HCT116 (cell line): ENCODE data around the gene PSMG3.

Source experiments
- ATF3 ChIP-seq: IDR thresholded peaks from 2 replicates; pipeline ENCODE4 v1.6.1; 2012
- EZH2 ChIP-seq: fragments of 200-600 bp; sonication (generic); IDR thresholded peaks from 2 replicates; pipeline ENCODE4 v1.6.1; 2017; ENCODE audit warnings: antibody characterized with exemption, mixed run types
- EZH2phosphoT487 ChIP-seq: fragments of 200-600 bp; IDR thresholded peaks from 2 replicates; pipeline ENCODE4 v1.6.1; 2018; ENCODE audit warnings: antibody characterized with exemption, borderline replicate concordance
- POLR2A ChIP-seq: IDR thresholded peaks from 2 replicates; pipeline ENCODE4 v1.7.0; 2011; ENCODE audit warnings: borderline replicate concordance; ENCODE audit not compliant: insufficient read depth, insufficient read length; ENCODE audit errors: extremely low read depth
- POLR2AphosphoS5 ChIP-seq: IDR thresholded peaks from 2 replicates; pipeline ENCODE4 v1.6.1; 2011; ENCODE audit warnings: mild to moderate bottlenecking, low read depth, low read length, moderate library complexity
- RAD21 ChIP-seq: IDR thresholded peaks from 2 replicates; pipeline ENCODE4 v1.6.1; 2012; ENCODE audit warnings: low read depth, mild to moderate bottlenecking
- SIN3A ChIP-seq: IDR thresholded peaks from 2 replicates; pipeline ENCODE4 v1.6.1; 2012; ENCODE audit warnings: low read depth
- SP1 ChIP-seq: IDR thresholded peaks from 2 replicates; pipeline ENCODE4 v1.6.1; 2012; ENCODE audit warnings: low read depth
- ZFX ChIP-seq: fragments of 450-650 bp; IDR thresholded peaks from 2 replicates; pipeline ENCODE4 v1.6.1; 2017
- ZNF274 ChIP-seq: fragments of 200-500 bp; sonication (Bioruptor generic); IDR thresholded peaks from 2 replicates; pipeline ENCODE4 v1.6.1; 2014; ENCODE audit warnings: mild to moderate bottlenecking, low read depth, low read length, inconsistent platforms
- TF ChIP-seq, protein P1 (sequence below), 3 experiments: fragments of 200-600 bp in 1 of 3; sonication (generic) in 1 of 3; IDR thresholded peaks in 2 of 3; conservative IDR thresholded peaks in 1 of 3; 2 replicates each; pipeline ENCODE4 v1.5.1; 2012 to 2017; ENCODE audit warnings: low read depth in 2 of 3, low read length in 2 of 3, antibody characterized with exemption in 1 of 3, borderline replicate concordance in 1 of 3, control low read depth in 1 of 3, mild to moderate bottlenecking in 1 of 3, mixed read lengths in 1 of 3, mixed run types in 1 of 3, moderate library complexity in 1 of 3; ENCODE audit not compliant: insufficient read depth in 1 of 3
- TF ChIP-seq, protein P2 (sequence below): IDR thresholded peaks from 2 replicates; pipeline ENCODE4 v1.6.1; 2012; ENCODE audit warnings: low read depth
- TF ChIP-seq, protein P3 (sequence below): IDR thresholded peaks from 2 replicates; pipeline ENCODE4 v1.6.1; 2012

GRCh38 chr7:1593091-1593866 is 23.4 kb upstream of the PSMG3 start:
- TF ChIP-seq, protein P1, sequence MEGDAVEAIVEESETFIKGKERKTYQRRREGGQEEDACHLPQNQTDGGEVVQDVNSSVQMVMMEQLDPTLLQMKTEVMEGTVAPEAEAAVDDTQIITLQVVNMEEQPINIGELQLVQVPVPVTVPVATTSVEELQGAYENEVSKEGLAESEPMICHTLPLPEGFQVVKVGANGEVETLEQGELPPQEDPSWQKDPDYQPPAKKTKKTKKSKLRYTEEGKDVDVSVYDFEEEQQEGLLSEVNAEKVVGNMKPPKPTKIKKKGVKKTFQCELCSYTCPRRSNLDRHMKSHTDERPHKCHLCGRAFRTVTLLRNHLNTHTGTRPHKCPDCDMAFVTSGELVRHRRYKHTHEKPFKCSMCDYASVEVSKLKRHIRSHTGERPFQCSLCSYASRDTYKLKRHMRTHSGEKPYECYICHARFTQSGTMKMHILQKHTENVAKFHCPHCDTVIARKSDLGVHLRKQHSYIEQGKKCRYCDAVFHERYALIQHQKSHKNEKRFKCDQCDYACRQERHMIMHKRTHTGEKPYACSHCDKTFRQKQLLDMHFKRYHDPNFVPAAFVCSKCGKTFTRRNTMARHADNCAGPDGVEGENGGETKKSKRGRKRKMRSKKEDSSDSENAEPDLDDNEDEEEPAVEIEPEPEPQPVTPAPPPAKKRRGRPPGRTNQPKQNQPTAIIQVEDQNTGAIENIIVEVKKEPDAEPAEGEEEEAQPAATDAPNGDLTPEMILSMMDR (IDR thresholded peaks at IDR 0.05 in 2 of 3, conservative IDR thresholded peaks at IDR 0.05 in 1 of 3; ENCODE audit: borderline replicate concordance in 1 of 3, insufficient read depth in 1 of 3, low read depth in 2 of 3, low read length in 2 of 3) = peak; percentile 24 to 60 (median 44); a peak in 5 of 6 replicates
- TF ChIP-seq POLR2AphosphoS5 (no peak), SP1 (no peak), EZH2 (no peak), RAD21 (no peak; the same call in 1 of the 2 replicates), ZFX (no peak), EZH2phosphoT487 (no peak), ATF3 (no peak), POLR2A (no peak), ZNF274 (no peak), SIN3A (no peak)
- TF ChIP-seq, protein P2, sequence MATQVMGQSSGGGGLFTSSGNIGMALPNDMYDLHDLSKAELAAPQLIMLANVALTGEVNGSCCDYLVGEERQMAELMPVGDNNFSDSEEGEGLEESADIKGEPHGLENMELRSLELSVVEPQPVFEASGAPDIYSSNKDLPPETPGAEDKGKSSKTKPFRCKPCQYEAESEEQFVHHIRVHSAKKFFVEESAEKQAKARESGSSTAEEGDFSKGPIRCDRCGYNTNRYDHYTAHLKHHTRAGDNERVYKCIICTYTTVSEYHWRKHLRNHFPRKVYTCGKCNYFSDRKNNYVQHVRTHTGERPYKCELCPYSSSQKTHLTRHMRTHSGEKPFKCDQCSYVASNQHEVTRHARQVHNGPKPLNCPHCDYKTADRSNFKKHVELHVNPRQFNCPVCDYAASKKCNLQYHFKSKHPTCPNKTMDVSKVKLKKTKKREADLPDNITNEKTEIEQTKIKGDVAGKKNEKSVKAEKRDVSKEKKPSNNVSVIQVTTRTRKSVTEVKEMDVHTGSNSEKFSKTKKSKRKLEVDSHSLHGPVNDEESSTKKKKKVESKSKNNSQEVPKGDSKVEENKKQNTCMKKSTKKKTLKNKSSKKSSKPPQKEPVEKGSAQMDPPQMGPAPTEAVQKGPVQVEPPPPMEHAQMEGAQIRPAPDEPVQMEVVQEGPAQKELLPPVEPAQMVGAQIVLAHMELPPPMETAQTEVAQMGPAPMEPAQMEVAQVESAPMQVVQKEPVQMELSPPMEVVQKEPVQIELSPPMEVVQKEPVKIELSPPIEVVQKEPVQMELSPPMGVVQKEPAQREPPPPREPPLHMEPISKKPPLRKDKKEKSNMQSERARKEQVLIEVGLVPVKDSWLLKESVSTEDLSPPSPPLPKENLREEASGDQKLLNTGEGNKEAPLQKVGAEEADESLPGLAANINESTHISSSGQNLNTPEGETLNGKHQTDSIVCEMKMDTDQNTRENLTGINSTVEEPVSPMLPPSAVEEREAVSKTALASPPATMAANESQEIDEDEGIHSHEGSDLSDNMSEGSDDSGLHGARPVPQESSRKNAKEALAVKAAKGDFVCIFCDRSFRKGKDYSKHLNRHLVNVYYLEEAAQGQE = no peak
- TF ChIP-seq, protein P3, sequence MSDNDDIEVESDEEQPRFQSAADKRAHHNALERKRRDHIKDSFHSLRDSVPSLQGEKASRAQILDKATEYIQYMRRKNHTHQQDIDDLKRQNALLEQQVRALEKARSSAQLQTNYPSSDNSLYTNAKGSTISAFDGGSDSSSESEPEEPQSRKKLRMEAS = no peak
